Measurements from ENCODE around the gene CC2D2B.
A peak's percentile ranks its signal among the peaks of the same experiment; 100 is the strongest.
"Not testable (repeated sequence)": the region's sequence is repeated elsewhere in the genome, so short reads cannot be mapped to it uniquely, and the experiment has no call there.

The CC2D2B gene

DNA sequence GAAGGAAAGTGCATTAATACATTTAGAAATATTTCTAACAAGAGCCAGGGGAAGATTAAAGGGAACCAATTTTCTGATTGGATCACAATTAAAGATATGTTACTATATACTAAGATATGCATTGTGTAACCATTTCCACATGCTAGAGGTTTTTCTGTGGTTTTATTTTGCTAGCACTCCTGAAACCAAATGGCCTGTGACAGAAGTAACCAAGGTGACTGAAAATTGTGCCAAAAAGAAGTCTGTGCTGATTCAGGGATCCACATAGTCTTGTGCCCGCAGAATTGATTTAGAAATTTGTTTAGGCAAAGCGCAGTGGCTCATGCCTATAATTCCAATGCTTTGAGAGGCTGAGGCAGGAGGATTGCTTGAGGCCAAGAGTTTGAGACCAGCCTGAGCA is 1.8 kb downstream of the CC2D2B start:
- no peak for DNase-seq

GRCh38 chr10:95916039-95916438 is 8.3 kb downstream of the CC2D2B start:
- not testable (repeated sequence) for DNase-seq

GRCh38 chr10:95920798-95921426 is 13.1 kb downstream of the CC2D2B start:
- no peak for DNase-seq

DNA sequence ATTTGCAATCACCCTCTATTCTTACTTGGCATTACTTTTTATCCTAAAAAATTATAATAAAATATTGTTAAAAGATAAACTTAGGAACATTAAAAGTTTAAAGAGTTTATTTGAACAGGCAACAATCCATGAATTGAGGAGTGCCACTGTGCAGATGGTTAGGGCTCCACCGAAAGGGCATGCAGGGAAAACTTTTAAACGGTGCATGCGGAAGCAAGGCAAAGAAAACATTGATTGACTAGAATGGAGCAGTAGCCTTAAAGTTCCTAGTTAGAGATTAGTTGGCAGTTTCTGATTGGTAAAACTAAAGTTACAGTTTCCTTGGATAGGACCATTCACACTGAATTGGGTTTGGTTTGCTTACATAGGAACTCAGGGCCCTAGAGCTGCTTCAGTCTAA is 17.3 kb downstream of the CC2D2B start:
- DNase-seq, result no peak

DNA sequence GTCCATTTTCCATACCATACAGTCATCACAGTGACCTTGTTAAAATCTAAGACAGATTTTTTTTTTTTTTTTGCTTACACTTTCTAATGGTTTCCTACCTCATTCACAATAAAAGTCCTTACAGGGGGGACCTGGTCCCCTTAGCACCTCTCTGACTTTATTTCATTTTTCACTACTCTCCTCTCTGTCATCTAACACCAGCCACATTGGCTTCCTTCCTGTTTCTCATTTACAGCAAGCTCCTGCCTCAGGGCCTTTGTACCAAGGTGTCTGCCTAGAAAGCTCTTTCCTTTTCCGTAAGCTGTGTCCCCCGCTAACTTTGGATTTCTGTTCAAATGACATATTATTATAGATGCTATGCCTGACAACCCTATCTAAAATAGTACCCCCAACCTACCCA is 27.7 kb downstream of the CC2D2B start:
- DNase-seq, result no peak

GRCh38 chr10:95941115-95941514 is 33.3 kb downstream of the CC2D2B start:
- no peak for DNase-seq

- no peak for DNase-seq
Observed at GRCh38 chr10:95963202-95963990, 55.6 kb downstream of the CC2D2B start.

- no peak for DNase-seq
Observed at GRCh38 chr10:95963991-95964389, 56.2 kb downstream of the CC2D2B start.

DNA sequence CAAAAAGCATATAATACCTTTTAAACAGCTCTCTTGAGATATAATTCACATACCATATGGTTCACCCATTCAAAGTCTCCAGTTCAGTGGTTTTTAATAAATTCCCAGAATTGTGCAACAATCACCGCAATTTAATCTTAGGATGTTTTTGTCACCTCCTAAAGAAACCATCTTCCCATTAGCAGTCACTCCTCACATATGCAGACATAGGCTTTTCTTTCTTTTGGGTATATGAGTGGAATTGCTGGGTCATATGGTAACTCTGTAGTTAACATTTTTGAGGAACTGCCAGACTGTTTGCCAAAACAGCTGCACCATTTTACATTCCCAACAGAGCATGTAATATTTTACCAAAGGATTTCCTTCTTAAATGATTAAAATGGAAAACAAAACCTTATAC is 57.0 kb downstream of the CC2D2B start:
- no peak for DNase-seq

- DNase-seq, result no peak
Observed at GRCh38 chr10:95976362-95977229, 68.8 kb downstream of the CC2D2B start.

- DNase-seq, result no peak
Observed at GRCh38 chr10:95982200-95982599, 74.4 kb downstream of the CC2D2B start.

DNA sequence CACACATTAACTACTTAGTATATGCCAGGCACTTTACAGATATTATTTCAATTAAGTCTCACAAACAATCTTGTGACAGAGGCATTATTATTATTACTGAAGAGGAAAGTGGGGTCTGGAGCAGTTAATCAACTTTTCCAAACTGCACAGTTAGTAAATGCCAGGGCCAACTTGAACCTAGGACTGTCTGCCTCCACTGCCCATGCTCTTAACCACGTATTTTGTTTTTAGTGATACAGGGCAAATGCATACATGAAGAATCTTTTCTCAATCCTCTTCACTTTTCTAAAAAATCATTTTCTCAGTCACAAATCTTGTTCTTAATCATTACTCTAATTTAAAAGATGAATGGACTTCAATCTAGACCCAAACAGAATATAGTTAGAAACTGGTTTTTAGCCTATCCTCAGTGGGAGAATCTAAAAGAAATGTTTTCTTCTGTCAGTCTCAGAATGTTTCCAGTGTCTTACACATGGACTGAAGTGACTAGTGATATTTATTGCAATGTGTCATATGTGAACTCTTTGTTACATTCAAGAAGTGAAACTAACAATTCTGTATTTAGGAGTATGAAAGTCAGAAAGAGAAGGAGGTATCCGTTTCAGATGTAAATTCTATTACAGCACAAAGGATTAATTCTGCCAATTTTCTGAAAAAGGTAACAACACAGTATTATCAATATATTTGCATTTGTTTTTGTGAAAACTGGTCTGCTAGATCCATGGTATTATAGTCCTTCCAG is 80.1 kb downstream of the CC2D2B start:
- no peak for DNase-seq

DNA sequence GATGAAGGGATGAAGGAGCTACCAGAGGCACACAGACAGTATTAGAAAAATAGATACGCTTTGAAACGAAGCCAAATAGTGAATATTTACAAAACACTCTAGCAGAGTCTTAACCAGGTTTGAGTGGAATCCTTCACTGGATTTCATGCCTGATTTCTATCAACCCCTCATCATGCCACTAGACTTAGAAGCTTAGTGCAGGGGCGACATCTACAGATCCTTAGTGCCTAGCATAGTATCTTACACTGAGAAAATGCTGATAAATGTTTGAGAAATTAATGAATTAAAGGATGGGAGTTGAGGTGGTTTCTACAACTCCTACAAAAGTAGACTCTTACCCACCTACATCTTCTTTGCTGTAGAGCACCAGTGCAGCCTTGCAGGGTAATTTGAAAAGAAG is 80.9 kb downstream of the CC2D2B start:
- DNase-seq, result no peak

DNA sequence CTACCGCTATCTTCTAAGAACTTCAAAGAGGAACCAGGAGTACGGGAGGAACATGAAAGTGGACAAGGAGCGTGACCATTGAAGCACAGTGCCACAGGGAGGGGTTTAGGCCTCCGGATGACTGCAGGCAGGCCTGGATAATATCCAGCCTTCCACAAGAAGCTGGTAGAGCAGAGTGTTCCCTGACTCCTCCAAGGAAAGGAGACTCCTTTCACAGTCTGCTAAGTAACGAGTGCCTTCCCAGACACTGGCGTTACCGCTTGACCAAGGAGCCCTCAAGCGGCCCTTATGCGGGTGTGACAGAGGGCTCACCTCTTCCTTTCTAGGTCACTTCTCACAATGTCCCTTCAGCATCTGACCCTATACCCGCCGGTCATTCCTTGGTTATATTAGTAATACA is 86.6 kb downstream of the CC2D2B start:
- DNase-seq, result not testable (repeated sequence)

DNA sequence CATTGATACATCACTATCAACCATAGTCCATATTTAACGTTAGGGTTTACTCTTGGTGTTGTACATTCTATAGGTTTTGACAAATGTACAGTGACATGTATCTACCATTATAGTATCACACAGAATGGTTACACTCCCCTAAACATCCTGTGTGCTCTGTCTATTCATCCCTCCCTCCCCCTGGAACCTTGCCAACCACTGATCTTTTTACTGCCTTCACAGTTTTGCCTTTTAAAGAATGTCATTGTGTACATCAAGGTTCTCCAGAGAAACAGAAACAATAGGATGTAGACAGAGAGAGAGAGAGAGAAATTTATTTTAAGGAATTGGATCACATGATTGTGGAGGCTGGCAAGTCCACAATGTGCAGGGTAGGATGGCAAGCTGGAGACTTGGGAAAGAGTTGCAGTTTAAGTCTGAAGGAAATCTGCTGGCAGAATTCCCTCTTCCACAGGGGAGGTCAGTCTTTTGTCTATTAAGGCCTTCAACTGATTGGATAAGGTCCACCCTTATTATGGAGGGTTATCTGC is 90.5 kb downstream of the CC2D2B start:
- DNase-seq, result no peak

GRCh38 chr10:96013956-96014355 is 106.2 kb downstream of the CC2D2B start:
- DNase-seq, result no peak

DNA sequence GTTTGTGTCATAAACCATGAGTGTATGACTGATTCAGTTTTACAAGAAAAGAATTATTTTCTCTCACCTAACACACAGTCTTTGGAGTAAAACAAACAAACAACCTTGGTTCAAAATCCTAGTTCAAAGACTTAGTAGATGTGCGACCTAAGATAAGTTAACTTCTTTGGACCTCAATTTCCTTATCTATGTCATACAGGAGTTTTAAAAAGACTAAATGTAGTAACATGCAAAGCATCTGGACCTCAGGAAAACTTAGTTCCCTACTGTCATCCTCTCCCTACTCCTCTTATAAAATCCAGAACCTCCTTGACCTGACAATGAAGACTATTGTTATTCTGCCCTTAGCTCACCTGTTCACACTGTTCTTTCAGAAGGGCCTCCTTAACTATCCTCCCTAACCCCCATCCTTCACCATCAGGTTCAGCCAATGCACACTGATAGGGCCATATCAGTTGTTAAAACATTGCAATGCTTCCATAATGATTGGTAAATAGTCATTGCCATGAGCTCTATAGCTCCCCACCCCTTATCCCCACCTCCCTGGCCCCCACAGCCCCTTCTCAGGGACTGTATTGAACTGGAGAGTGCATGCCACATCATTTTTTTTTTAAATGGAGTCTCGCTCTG is 106.8 kb downstream of the CC2D2B start:
- DNase-seq, result no peak

- DNase-seq, result peak; percentile 1
Observed at GRCh38 chr10:96017191-96017687, 109.5 kb downstream of the CC2D2B start.

GRCh38 chr10:96021332-96021731 is 113.6 kb downstream of the CC2D2B start:
- DNase-seq, result no peak

DNA sequence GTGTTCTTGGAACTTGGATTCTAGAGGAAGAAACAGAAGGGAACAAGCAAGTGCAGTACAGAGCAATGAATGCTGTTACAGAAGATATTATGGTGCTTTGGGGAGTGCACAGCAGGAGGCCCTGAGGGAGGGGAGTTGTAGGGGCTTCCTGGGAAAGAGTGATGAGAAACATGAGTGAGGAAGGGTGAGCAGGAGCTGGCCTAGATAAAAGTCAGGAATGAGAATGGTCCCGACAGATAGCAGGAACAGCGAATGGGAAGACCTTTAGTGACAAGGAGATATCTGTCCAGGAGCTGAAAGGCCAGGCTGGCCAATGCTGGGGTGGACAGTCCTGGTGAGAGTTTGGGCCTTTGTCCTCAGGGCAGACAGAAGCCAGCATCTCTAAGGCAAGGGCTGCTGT is 115.0 kb downstream of the CC2D2B start:
- no peak for DNase-seq

DNA sequence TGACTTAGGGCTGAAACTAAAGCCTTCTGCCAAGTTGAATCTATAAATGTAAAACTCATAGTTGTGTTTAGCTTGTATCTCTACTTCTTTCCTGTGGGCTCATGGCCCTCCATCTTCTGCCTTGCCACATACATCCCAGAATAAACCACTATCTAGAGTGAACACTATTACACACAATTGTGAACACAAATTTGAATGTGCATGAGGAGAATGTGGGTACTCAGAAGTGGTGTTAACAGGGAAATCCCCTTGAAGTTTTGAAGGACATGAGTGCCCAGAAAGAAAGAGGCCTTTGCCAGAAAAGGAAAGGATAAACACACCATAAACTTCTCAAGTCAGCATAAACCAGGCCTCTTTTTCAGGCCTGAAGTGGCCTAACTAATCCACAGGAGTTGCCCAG is 115.4 kb downstream of the CC2D2B start:
- DNase-seq, result no peak

DNA sequence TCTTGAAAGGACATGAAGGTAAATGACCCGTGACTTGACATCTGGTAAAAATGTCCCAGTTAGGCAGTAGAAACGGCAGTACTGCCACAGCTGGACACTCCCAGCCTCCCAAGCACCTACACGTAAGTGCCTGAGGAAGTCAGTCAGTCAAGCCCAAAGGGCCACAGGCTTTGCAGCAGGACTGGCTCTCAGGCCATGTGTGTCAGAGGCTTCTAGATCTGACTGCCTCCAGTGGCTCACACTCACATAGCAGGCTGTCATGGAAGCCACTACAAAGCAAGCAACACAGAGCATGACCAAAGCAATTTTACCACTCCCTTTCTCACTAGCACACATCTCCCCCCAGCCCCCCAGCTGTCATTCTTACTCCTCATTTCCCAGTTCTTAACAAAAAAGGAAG is 117.8 kb downstream of the CC2D2B start:
- DNase-seq, result no peak
